Pancreas (tissue), 10 donors: ENCODE measurements around the gene NEK10. TPM values are rescaled to one million over a fixed set of nuclear protein-coding genes. Genes with fewer than 3 reads are reported as not detected.

ENCODE experiments used
- ATAC-seq, 4 donors: fragments of 200-7000 bp; cut with Tn5 transposase; one replicate each; pipeline versions ENCODE4 v1.8.0 to v1.9.1; 2020; ENCODE audit warnings: mild to moderate bottlenecking in 4 of 4, moderate library complexity in 4 of 4
- DNase-seq, 6 donors: peaks; one replicate each; pipeline ENCODE4 v3.0.0-alpha.2; 2020
- FAIRE-seq: peaks from 2 replicates; lab custom pipeline; 2012; peaks lifted over from hg19 to GRCh38; lab: Jason Lieb, UNC
- H3K27ac ChIP-seq, 4 donors: fragments of 200-600 bp; sonication (generic); 1 replicate in 3 of 4; 2 replicates in 1 of 4; pipeline versions ENCODE4 v1.5.0 to v1.8.0; 2020
- H3K27me3 ChIP-seq, 4 donors: fragments of 200-600 bp; one replicate each; pipeline ENCODE4 v1.8.0; 2021
- H3K36me3 ChIP-seq, 3 donors: fragments of 200-600 bp; sonication (generic) in 1 of 3; one replicate each; pipeline versions ENCODE4 v1.5.0 to v1.8.0; 2020 to 2021
- H3K4me1 ChIP-seq, 3 donors: fragments of 200-600 bp; one replicate each; pipeline ENCODE4 v1.8.0; 2021
- H3K4me3 ChIP-seq, 4 donors: fragments of 200-600 bp; sonication (generic) in 2 of 4; one replicate each; pipeline versions ENCODE4 v1.5.0 to v1.8.0; 2020 to 2021
- H3K9me3 ChIP-seq, 4 donors: fragments of 200-600 bp; one replicate each; pipeline ENCODE4 v1.8.0; 2021
- WGBS, 2 donors: extraction: QIAGEN DNeasy Blood & Tissue Kit; methylation state at CpG; one replicate each; pipeline ENCODE4 v1.1.7; 2013; 5-methylcytosine and 5-hydroxymethylcytosine counted together
- intact Hi-C, 3 donors: fragments of 100-400 bp; cut with DNase I; formaldehyde crosslinking; loops; one replicate each; pipeline versions ENCODE4 v1.11.1 to v1.14.2; 2022
- polyA plus RNA-seq, 2 donors: library from polyadenylated mRNA; stranded (reverse); fragments of 200-250 nt; gene quantifications; one replicate each; pipeline ENCODE4 v1.2.3, GENCODE V29; 2013
- total RNA-seq, 6 donors: library from RNA; stranded (reverse); fragmentation: NEBNext Ultra II Directional in 4 of 6; extraction: Animal tissue kit (Norgen Biotek cat#: 25700) in 4 of 6; gene quantifications; one replicate each; pipeline versions ENCODE4 v1.2.1 to v1.2.4, GENCODE V29; 2021 to 2023
- TF ChIP-seq, protein P1 (sequence below), 4 donors: fragments of 200-600 bp; sonication (generic) in 3 of 4; IDR thresholded peaks; one replicate each; pipeline versions ENCODE4 v1.5.0 to v1.8.0; 2021; ENCODE audit warnings: antibody characterized with exemption in 4 of 4
- donor health status: healthy with polysubstance abuse.
- donor health status: DM: no; HTN: no; CAD: no; lungs with moderate emphysema.
- donor health status: DM: no; HTN: no; CAD: no.
- donor health status: control.
- donor health status: control.
- donor health status: Bipolar disorder and iron deficiency.
- donor health status: DM: yes; HTN: yes; CAD: no.
- donor health status: DM: no; HTN: no; CAD: no.
- donor health status: DM: no; HTN: no; CAD: no.
- donor health status: DM: yes; HTN: yes; CAD: no.

NEK10 gene
- total and polyA plus RNA-seq, 8 donors, result 0.24 to 0.90 (median 0.37) TPM

DNA sequence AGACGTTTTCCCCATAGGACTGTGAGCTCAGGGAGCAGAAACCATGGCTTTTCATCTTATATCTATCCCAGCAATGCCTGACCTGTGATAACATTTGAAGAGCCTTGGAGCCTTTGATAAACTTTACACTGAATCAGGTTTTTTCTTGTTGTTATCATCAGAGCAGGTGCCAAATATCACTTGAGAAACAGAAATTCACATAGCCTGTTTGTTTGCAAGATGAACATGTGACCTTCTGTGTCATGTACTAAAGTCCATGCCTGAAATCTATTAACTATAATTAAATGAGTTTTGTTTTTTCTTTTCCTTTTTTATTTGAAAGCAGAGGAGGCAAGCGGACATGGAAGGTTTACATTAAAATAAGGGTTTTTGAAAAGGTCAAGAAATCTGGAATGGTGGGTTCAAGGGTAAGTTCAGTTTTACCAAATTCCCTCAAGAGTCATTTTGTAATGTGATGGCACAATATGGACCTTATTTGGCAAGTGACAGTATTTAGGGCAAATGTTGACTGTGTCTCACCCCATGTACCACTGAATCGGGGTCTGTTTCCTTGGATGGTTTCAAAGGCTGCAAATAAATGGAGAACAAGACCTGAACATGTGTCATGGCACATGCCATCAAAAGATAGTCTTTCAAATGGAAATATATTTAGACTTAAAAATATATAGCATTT is 90.7 kb downstream of the NEK10 start:
- 33 to 34% methylated on average over 3 of the region's 3 CpGs for WGBS, 2 donors
- DNase-seq (no peak), ATAC-seq (peak; percentile 58 to 84 (median 78)), FAIRE-seq (no peak)
- Histone ChIP-seq H3K4me1 (peaks cover 0 to 5% (median 0%) of the 10 kb centered on the region in 3 donors), H3K9me3 (no peaks in the 10 kb centered on the region), H3K27me3 (no peaks in the 10 kb centered on the region), H3K36me3 (no peaks in the 10 kb centered on the region), H3K27ac (no peak overlapping the region), H3K4me3 (no peak overlapping the region)
- intact Hi-C loops, result loop anchor here in 2 of 3 donors (10.0 kb wide), 2 partner anchors 144 to 154 kb away; no protein-coding TSS in a partner anchor
- TF ChIP-seq, protein P1, sequence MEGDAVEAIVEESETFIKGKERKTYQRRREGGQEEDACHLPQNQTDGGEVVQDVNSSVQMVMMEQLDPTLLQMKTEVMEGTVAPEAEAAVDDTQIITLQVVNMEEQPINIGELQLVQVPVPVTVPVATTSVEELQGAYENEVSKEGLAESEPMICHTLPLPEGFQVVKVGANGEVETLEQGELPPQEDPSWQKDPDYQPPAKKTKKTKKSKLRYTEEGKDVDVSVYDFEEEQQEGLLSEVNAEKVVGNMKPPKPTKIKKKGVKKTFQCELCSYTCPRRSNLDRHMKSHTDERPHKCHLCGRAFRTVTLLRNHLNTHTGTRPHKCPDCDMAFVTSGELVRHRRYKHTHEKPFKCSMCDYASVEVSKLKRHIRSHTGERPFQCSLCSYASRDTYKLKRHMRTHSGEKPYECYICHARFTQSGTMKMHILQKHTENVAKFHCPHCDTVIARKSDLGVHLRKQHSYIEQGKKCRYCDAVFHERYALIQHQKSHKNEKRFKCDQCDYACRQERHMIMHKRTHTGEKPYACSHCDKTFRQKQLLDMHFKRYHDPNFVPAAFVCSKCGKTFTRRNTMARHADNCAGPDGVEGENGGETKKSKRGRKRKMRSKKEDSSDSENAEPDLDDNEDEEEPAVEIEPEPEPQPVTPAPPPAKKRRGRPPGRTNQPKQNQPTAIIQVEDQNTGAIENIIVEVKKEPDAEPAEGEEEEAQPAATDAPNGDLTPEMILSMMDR (IDR thresholded peaks at IDR 0.05), result no peak

- no peaks in the 10 kb centered on the region for H3K9me3 ChIP-seq
- FAIRE-seq (no peak), ATAC-seq (no peak), DNase-seq (no peak)
- TF ChIP-seq, protein P1 (IDR thresholded peaks at IDR 0.05), result no peak
- no peak overlapping the region for H3K27ac ChIP-seq
- H3K27me3 ChIP-seq, result no peaks in the 10 kb centered on the region
- 88 to 91% methylated on average over 5 of the region's 5 CpGs for WGBS, 2 donors
- peaks cover 0 to 5% (median 0%) of the 10 kb centered on the region in 3 donors for H3K4me1 ChIP-seq
- H3K4me3 ChIP-seq, result no peak overlapping the region
- no peaks in the 10 kb centered on the region for H3K36me3 ChIP-seq
- intact Hi-C loops, result loop anchor here in 2 of 3 donors (10.0 kb wide), 2 partner anchors 141 to 151 kb away; no protein-coding TSS in a partner anchor
Observed at GRCh38 chr3:27275441-27275990, 93.7 kb downstream of the NEK10 start.

- Histone ChIP-seq H3K4me3 (no peak overlapping the region), H3K27me3 (no peaks in the 10 kb centered on the region), H3K4me1 (no peaks in the 10 kb centered on the region), H3K36me3 (no peaks in the 10 kb centered on the region), H3K27ac (no peak overlapping the region), H3K9me3 (no peaks in the 10 kb centered on the region)
- no peak for FAIRE-seq
- intact Hi-C loops, result loop anchor here in 2 of 3 donors (10.0 kb wide), 2 partner anchors 137 to 147 kb away; no protein-coding TSS in a partner anchor
- no peak for DNase-seq
- no peak for ATAC-seq
- TF ChIP-seq, protein P1 (IDR thresholded peaks at IDR 0.05), result no peak
Observed at GRCh38 chr3:27271890-27272289, 97.3 kb downstream of the NEK10 start.

DNA sequence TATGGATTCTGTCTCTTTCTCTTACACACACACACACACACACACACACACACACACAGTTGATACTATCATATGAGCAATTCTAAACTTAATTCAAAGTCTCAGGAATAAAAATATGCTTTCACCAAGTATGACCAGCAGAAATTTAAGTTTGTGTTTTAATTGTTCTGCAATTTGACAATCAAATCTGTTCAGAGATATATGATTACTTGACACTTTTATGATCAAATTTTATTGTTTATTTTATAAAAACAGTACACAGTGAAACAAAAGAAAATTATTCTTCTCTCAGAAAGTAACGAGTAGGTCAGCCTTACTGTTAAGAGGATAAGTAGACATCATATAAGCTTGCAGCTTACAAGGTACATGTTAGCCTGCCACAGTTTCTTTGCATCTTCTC is 114.3 kb downstream of the NEK10 start:
- intact Hi-C loops, result no loop called here
- no peak overlapping the region for H3K27ac ChIP-seq
- DNase-seq, result no peak
- no peaks in the 10 kb centered on the region for H3K36me3 ChIP-seq
- TF ChIP-seq, protein P1 (IDR thresholded peaks at IDR 0.05), result no peak
- no peak overlapping the region for H3K4me3 ChIP-seq
- H3K9me3 ChIP-seq, result no peaks in the 10 kb centered on the region
- ATAC-seq, result no peak
- 76 to 79% methylated on average over 1 of the region's 1 CpG for WGBS, 2 donors
- no peaks in the 10 kb centered on the region for H3K4me1 ChIP-seq
- FAIRE-seq, result no peak
- no peaks in the 10 kb centered on the region for H3K27me3 ChIP-seq

DNA sequence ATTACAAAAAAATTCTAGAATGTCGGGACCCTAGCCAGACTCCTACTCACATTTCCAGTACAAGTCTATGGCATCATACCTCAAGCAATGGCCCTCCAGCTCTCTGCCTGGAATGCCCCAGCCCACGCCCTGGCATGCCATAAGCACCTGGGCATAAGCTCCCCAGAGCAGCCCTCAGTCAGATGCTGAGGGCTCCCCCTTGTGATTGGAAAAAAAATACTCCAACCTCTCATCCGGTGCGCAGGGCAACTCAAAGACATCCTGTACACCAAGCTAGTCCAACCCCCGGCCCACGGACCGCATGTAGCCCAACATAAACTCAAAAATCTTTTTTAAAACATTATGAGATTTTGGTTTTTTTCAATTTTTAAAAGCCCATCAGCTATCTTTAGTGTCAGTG is 115.4 kb downstream of the NEK10 start:
- no peak overlapping the region for H3K27ac ChIP-seq
- H3K9me3 ChIP-seq, result no peaks in the 10 kb centered on the region
- no peaks in the 10 kb centered on the region for H3K27me3 ChIP-seq
- ATAC-seq (peak in 3 of 4 donors; percentile 74 to 96 (median 89)), DNase-seq (peak; percentile 6 to 48 (median 26)), FAIRE-seq (no peak)
- intact Hi-C loops, result no loop called here
- H3K36me3 ChIP-seq, result no peaks in the 10 kb centered on the region
- TF ChIP-seq, protein P1 (IDR thresholded peaks at IDR 0.05), result peak in 1 of 4 donors; percentile 20
- no peaks in the 10 kb centered on the region for H3K4me1 ChIP-seq
- WGBS, 2 donors, result 46 to 59% methylated on average over 7 of the region's 7 CpGs
- H3K4me3 ChIP-seq, result no peak overlapping the region
